HFF-Myc (cell line): Measurements from ENCODE around the gene SIL1.

Source experiments
- DNase-seq: peaks from one replicate; pipeline ENCODE4 v3.0.0-alpha.2; 2011; ENCODE audit warnings: low read depth; ENCODE audit errors: extremely low read depth
- H3K4me3 ChIP-seq: replicated peaks from 2 replicates; pipeline ENCODE4 v1.5.1; 2011; ENCODE audit warnings: low read depth, mild to moderate bottlenecking, control low read depth, low read length
- TF ChIP-seq, protein P1 (sequence below): IDR thresholded peaks from 2 replicates; pipeline ENCODE4 v1.5.1; 2012; ENCODE audit warnings: mild to moderate bottlenecking, low read depth, low read length, control low read depth; ENCODE audit errors: missing control alignments

Gene SIL1

DNA sequence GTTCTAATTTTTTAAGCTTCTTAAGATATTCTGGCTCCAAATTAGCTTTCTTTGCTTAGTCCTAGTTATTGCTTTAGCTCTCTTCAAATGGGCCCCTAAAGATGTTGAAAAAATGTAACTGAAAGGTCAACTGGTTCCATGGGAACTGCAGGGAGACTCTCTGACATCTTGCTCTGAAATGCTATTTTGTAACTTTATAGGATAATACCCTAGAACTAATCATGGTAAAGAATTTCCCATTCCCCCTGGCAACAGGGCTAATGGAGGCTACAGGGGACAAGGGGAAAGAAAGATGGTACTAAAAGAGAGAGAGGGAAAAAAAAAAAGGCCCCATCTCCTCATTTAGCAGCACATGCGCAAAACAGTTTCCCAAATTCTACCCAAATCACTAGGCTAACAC, 39.4 kb downstream of the SIL1 start:
- no peak for DNase-seq

DNA sequence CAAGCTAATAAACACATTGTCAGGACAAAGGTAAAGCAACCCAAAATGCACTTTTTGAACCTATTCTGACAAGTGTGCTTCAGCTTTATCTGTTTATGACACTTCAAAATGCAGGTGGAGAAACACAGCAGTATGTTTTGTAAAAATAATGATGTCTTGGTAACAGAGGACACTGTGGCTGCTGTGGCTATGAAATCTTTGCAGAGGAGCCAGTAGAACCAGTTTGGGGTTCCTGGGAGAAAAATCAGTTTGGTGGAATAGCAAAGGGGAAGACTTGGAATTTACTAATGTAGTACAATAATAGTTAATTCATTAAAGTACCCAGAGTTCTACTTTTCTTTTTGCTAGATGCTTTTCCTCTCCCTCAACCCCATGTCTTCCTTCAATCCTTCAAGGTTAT, 40.6 kb downstream of the SIL1 start:
- H3K4me3 ChIP-seq = no peak overlapping the region
- DNase-seq = no peak
- TF ChIP-seq, protein P1, sequence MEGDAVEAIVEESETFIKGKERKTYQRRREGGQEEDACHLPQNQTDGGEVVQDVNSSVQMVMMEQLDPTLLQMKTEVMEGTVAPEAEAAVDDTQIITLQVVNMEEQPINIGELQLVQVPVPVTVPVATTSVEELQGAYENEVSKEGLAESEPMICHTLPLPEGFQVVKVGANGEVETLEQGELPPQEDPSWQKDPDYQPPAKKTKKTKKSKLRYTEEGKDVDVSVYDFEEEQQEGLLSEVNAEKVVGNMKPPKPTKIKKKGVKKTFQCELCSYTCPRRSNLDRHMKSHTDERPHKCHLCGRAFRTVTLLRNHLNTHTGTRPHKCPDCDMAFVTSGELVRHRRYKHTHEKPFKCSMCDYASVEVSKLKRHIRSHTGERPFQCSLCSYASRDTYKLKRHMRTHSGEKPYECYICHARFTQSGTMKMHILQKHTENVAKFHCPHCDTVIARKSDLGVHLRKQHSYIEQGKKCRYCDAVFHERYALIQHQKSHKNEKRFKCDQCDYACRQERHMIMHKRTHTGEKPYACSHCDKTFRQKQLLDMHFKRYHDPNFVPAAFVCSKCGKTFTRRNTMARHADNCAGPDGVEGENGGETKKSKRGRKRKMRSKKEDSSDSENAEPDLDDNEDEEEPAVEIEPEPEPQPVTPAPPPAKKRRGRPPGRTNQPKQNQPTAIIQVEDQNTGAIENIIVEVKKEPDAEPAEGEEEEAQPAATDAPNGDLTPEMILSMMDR = no peak

More for the DNA sequence above, 39.4 kb downstream of the SIL1 start:
- TF ChIP-seq, protein P1 = no peak
- no peak overlapping the region for H3K4me3 ChIP-seq

DNA sequence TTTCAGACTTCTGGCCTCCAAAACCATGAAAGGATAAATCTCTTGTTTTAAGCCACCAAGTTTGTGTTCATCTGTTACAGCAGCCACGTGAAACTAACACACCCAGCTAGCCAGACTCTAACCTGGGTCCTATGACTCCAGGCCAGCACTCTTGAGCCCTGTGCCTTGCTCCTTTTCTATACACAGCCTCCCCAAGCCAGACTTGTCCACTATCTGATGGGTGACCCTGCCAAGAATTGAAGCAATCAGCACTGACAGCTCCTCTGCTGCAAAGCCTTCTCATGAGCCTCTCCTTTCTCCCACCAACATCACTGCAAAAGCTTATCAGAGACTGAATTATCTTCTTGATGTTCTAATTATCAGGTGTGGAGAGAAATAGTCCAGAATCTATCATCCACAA, 41.4 kb downstream of the SIL1 start:
- H3K4me3 ChIP-seq = no peak overlapping the region
- no peak for DNase-seq
- TF ChIP-seq, protein P1 = no peak

DNA sequence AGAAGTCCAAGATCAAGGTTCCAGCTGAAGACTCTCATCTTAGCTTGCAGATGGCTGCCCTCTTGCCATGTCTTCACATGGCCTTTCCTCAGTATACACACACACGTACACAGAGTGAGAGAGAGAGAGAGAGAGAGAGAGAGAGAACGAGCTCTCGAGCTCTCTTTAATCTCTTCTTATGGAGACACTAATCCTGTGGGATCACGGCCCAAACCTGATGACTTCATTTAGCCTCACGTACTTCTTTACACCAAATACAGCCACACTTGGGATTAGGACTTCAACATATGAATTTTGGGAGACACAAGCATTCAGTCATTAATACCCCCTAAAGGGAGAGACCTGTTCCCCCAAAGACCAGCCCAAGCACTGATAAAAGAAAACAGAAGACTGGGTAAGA, 42.8 kb downstream of the SIL1 start:
- no peak for DNase-seq
- TF ChIP-seq, protein P1 = no peak
- H3K4me3 ChIP-seq = no peak overlapping the region

DNA sequence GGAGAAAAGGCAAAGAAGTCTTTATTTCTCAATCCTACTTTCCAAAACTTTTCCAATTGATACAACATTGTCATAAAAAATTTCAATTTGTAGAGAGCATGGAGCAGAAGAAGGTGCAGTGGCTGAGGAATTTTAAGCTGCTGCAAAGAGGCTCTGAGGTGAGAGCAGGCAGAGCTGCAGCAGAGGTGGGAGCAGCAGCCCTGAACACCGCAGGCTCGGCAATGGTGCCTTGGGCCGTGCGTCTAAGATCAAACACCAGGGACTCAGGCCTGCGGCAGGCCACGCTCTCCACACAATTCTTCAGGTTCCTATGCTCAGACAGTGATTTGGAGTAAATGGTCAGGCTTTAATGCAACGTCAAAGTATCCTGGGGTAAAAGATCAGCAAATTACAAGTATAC, 46.3 kb downstream of the SIL1 start:
- no peak for DNase-seq
- H3K4me3 ChIP-seq = no peak overlapping the region
- TF ChIP-seq, protein P1 = no peak

DNA sequence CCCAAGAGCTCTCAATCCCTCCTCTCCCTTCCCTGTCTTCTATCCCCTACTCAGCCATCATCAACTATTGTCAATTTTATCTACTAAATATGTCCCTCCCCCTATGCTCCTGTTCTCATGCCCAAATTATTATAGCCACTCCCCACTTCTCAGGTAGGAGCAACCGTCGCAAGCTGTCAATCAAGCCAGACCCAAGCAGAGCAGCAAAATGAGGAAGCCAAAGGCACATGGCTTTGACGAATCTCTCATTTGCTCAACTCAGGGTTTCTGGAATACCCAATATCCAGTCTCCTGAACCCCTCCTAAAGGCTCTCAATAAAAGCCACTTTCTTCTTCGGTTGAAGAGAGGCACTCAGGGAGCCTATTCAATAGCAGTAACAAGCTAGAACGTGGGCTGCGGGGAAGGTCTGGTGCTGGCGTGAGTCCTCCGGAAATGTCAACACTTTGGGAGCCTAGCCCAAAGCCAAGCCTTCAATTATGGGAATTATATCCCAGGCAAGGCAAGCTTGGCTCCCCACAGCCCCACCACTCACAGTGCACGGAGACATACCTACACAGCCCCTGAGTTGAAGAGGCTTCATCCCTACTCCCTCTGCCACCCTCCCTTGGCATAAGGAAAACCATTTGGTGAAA, 47.7 kb downstream of the SIL1 start:
- DNase-seq = no peak
- TF ChIP-seq, protein P1 = no peak
- no peak overlapping the region for H3K4me3 ChIP-seq
